GM12878 (cell line): ENCODE measurements around the gene FLII. TPM values are rescaled to one million over a fixed set of nuclear protein-coding genes. Genes with fewer than 3 reads are reported as not detected.

Experiments used
- ATAC-seq: fragments of 200-7000 bp; cut with Tn5 transposase; 3 replicates; pipeline ENCODE4 v1.9.1; 2020; ENCODE audit warnings: mild to moderate bottlenecking, moderate library complexity
- BruUV-seq: library from RNA; stranded (reverse); fragments of 400-500 nt; replicated peaks from 2 replicates; lab custom pipeline; 2021; lab: Mats Ljungman, UMichigan
- CTCF ChIA-PET: fragments of 300-600 bp; sonication (Branson Sonifier 250); formaldehyde crosslinking; extraction: SDS; loops from one replicate; lab custom pipeline; 2021; ENCODE audit warnings: inconsistent platforms; lab: Yijun Ruan, JAX
- POLR2A ChIA-PET: fragments of 350-600 bp; formaldehyde crosslinking; extraction: SDS; loops from one replicate; lab custom pipeline; 2021; ENCODE audit warnings: inconsistent platforms; lab: Charles Lee
- RAD21 ChIA-PET: fragments of 300-600 bp; sonication (Branson Sonifier 250); formaldehyde crosslinking; loops from one replicate; lab custom pipeline; 2023; ENCODE audit warnings: antibody characterized with exemption; ENCODE audit not compliant: unreplicated experiment; lab: Charles Lee
- SMC1A ChIA-PET: fragments of 300-600 bp; sonication (Branson Sonifier 250); formaldehyde crosslinking; loops from one replicate; lab custom pipeline; 2023; ENCODE audit not compliant: unreplicated experiment, uncharacterized antibody; lab: Charles Lee
- DNase-seq: peaks from one replicate; pipeline ENCODE4 v3.0.0-alpha.2; 2011; ENCODE audit warnings: low read depth, low spot score
- FAIRE-seq: peaks from 3 replicates; lab custom pipeline; 2011; peaks lifted over from hg19 to GRCh38; lab: Jason Lieb, UNC
- H2AFZ ChIP-seq: 2 replicates; pipeline ENCODE4 v1.6.0; 2011; ENCODE audit warnings: low read depth, low read length, control low read depth; ENCODE audit not compliant: control insufficient read depth
- H3K27ac ChIP-seq: 2 replicates; pipeline ENCODE4 v1.5.1; 2011; ENCODE audit warnings: control low read depth; ENCODE audit not compliant: control insufficient read depth, insufficient read depth
- H3K27me3 ChIP-seq, 2 experiments: replicated peaks in 1 of 2; 2 replicates each; pipeline versions ENCODE4 v1.6.0 to v1.6.1; 2011; ENCODE audit warnings: low read length in 1 of 2; ENCODE audit not compliant: control insufficient read depth in 2 of 2, insufficient read depth in 2 of 2
- H3K36me3 ChIP-seq, 2 experiments: 2 replicates each; pipeline ENCODE4 v1.5.1; 2011; ENCODE audit warnings: low read length in 1 of 2; ENCODE audit not compliant: control insufficient read depth in 2 of 2, insufficient read depth in 2 of 2
- H3K4me1 ChIP-seq: 2 replicates; pipeline ENCODE4 v1.6.1; 2011; ENCODE audit warnings: mild to moderate bottlenecking, low read length, moderate library complexity, mixed read lengths; ENCODE audit not compliant: control insufficient read depth, insufficient read depth
- H3K4me2 ChIP-seq: 2 replicates; pipeline ENCODE4 v1.6.0; 2011; ENCODE audit warnings: control low read depth; ENCODE audit not compliant: control insufficient read depth, insufficient read depth
- H3K4me3 ChIP-seq: fragments of 200-600 bp; sonication (generic); 2 replicates; pipeline ENCODE4 v1.5.1; 2016
- H3K79me2 ChIP-seq: 2 replicates; pipeline ENCODE4 v1.6.0; 2011; ENCODE audit warnings: low read length; ENCODE audit not compliant: control insufficient read depth, insufficient read depth
- H3K9ac ChIP-seq: 2 replicates; pipeline ENCODE4 v1.8.0; 2011; ENCODE audit warnings: low read length, control low read depth, mixed read lengths; ENCODE audit not compliant: control insufficient read depth, insufficient read depth
- H3K9me3 ChIP-seq: replicated peaks from 3 replicates; pipeline ENCODE4 v1.5.1; 2011; ENCODE audit warnings: mild to moderate bottlenecking, low read length; ENCODE audit not compliant: control insufficient read depth, insufficient read depth
- H4K20me1 ChIP-seq: 2 replicates; pipeline ENCODE4 v1.6.0; 2011; ENCODE audit not compliant: control insufficient read depth, insufficient read depth
- FOXM1 ChIP-seq: IDR thresholded peaks from 2 replicates; pipeline ENCODE4 v1.6.1; 2012; ENCODE audit warnings: low read depth, mild to moderate bottlenecking, inconsistent platforms, low read length, moderate library complexity
- NR2C1 ChIP-seq: fragments of 450-650 bp; IDR thresholded peaks from 2 replicates; pipeline ENCODE4 v1.6.1; 2017; ENCODE audit warnings: antibody characterized with exemption, mild to moderate bottlenecking, moderate library complexity
- POLR2A ChIP-seq: IDR thresholded peaks from 2 replicates; pipeline ENCODE4 v1.6.1; 2011; ENCODE audit warnings: low read depth, mild to moderate bottlenecking, low read length
- RUNX3 ChIP-seq: IDR thresholded peaks from 2 replicates; pipeline ENCODE4 v1.6.1; 2012; ENCODE audit warnings: low read length, inconsistent platforms
- ZNF207 ChIP-seq: fragments of 450-650 bp; IDR thresholded peaks from 2 replicates; pipeline ENCODE4 v1.6.1; 2014; ENCODE audit warnings: antibody characterized with exemption, mild to moderate bottlenecking, borderline replicate concordance
- WGBS: methylation state at CpG from one replicate; pipeline ENCODE4 v1.1.6; 2016; ENCODE audit warnings: low lambda C conversion rate; ENCODE audit not compliant: insufficient replicate concordance, insufficient coverage; ENCODE audit errors: missing lambda C conversion rate; 5-methylcytosine and 5-hydroxymethylcytosine counted together
- in situ Hi-C: fragments of 300-500 bp; cut with MboI; formaldehyde crosslinking; loops from 9 replicates; pipeline ENCODE4 v1.14.3; 2018; ENCODE audit warnings: mixed read lengths
- intact Hi-C: fragments of 100-400 bp; cut with micrococcal nuclease; formaldehyde crosslinking; loops from one replicate; pipeline ENCODE4 v1.14.2; 2022; ENCODE audit not compliant: unreplicated experiment
- polyA plus RNA-seq, 11 experiments: library from polyadenylated mRNA; depleted of rRNA in 4 of 11; unstranded in 6 of 11; stranded (reverse) in 5 of 11; fragments of >200 nt; fragmentation: Nextera tagmentation in 4 of 11; fragmentation: Illumina TruSeq in 1 of 11; extraction: Ambion mirVana in 4 of 11; extraction: Trizol in 1 of 11; gene quantifications; 1 replicate in 1 of 11; 2 replicates in 10 of 11; pipeline versions ENCODE4 v1.2.1 to v1.2.3, GENCODE V29; 2011 to 2016; ENCODE audit warnings: inconsistent platforms in 2 of 11, missing spikeins in 2 of 11, low read depth in 1 of 11
- total RNA-seq, 4 experiments: library from RNA; depleted of rRNA in 3 of 4; stranded (reverse); fragments of >200 nt in 3 of 4; fragmentation: Illumina TruSeq in 1 of 4; extraction: Trizol in 1 of 4; gene quantifications; 2 replicates each; pipeline versions ENCODE4 v1.2.1 to v1.2.3, GENCODE V29; 2013 to 2021
- TF ChIP-seq, protein P1 (sequence below): IDR thresholded peaks from 2 replicates; pipeline ENCODE4 v1.6.1; 2011; ENCODE audit warnings: borderline replicate concordance, low read depth, mild to moderate bottlenecking, moderate library complexity, low read length; ENCODE audit not compliant: insufficient read depth, poor library complexity, severe bottlenecking
- TF ChIP-seq, protein P2 (sequence below): fragments of 450-650 bp; IDR thresholded peaks from 2 replicates; pipeline ENCODE4 v1.6.1; 2017; ENCODE audit warnings: low read depth, mild to moderate bottlenecking, moderate library complexity
- TF ChIP-seq, protein P3 (sequence below): fragments of 450-650 bp; IDR thresholded peaks from 2 replicates; pipeline ENCODE4 v1.6.1; 2017; ENCODE audit warnings: mild to moderate bottlenecking, moderate library complexity

FLII gene
- total and polyA plus RNA-seq, 10 of the 15 experiments (the other 5 are each of a cell fraction or from before 2014, with no cell fraction given): 22.2 to 200 (median 121) TPM

DNA sequence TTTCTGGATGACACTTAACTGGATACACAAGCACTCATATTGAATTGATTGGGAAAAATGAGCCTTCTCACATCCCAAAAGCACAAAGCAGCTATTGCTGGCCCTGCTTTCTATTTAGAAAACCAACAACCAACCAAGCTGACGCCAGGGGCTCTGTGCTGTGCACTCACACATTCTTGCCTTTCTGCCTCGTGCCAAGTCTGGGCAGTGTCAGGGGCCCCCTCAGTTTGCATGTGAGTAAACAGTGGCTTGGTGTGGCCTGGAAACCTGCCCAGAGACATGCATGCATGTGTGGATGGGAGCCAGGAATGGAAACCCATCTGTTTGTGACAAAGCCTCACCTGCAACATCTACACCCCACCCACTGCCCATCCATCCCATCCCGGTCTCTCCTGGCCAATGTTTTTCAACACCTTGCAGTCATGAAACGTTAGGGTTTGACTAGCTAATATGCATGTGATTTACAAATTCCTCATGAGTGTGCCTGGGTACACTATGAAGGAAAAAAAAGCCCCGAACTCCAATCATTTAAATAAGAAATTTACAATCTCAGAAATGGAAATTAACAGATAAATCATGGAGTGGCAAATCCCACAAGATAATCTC lies 22.3 kb upstream of the FLII start (continued):
- TF ChIP-seq, protein P1, sequence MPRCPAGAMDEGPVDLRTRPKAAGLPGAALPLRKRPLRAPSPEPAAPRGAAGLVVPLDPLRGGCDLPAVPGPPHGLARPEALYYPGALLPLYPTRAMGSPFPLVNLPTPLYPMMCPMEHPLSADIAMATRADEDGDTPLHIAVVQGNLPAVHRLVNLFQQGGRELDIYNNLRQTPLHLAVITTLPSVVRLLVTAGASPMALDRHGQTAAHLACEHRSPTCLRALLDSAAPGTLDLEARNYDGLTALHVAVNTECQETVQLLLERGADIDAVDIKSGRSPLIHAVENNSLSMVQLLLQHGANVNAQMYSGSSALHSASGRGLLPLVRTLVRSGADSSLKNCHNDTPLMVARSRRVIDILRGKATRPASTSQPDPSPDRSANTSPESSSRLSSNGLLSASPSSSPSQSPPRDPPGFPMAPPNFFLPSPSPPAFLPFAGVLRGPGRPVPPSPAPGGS: no peak

DNA sequence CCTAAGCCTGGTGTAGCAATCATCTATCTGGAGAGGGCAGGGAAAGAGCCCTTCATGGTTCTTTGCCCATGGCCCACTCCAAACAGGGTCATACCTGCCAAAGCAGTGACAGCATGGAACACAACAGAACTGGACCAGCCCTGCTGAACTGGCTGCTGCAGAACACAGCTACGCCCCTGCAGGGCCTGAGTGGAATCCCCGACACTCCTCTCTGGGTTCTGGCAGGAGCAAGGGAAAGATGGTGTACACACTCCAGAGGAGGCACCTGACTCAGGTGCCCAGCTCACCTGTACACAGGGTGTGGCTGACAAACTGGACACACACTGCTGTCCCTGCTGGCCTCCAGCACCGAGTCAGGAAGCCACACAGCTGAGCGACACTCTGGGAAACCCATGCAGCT lies 21.7 kb upstream of the FLII start:
- TF ChIP-seq RUNX3 (no peak), FOXM1 (no peak), ZNF207 (no peak), NR2C1 (no peak), POLR2A (no peak)
- TF ChIP-seq, protein P2, sequence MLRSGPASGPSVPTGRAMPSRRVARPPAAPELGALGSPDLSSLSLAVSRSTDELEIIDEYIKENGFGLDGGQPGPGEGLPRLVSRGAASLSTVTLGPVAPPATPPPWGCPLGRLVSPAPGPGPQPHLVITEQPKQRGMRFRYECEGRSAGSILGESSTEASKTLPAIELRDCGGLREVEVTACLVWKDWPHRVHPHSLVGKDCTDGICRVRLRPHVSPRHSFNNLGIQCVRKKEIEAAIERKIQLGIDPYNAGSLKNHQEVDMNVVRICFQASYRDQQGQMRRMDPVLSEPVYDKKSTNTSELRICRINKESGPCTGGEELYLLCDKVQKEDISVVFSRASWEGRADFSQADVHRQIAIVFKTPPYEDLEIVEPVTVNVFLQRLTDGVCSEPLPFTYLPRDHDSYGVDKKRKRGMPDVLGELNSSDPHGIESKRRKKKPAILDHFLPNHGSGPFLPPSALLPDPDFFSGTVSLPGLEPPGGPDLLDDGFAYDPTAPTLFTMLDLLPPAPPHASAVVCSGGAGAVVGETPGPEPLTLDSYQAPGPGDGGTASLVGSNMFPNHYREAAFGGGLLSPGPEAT: no peak
- TF ChIP-seq, protein P3, sequence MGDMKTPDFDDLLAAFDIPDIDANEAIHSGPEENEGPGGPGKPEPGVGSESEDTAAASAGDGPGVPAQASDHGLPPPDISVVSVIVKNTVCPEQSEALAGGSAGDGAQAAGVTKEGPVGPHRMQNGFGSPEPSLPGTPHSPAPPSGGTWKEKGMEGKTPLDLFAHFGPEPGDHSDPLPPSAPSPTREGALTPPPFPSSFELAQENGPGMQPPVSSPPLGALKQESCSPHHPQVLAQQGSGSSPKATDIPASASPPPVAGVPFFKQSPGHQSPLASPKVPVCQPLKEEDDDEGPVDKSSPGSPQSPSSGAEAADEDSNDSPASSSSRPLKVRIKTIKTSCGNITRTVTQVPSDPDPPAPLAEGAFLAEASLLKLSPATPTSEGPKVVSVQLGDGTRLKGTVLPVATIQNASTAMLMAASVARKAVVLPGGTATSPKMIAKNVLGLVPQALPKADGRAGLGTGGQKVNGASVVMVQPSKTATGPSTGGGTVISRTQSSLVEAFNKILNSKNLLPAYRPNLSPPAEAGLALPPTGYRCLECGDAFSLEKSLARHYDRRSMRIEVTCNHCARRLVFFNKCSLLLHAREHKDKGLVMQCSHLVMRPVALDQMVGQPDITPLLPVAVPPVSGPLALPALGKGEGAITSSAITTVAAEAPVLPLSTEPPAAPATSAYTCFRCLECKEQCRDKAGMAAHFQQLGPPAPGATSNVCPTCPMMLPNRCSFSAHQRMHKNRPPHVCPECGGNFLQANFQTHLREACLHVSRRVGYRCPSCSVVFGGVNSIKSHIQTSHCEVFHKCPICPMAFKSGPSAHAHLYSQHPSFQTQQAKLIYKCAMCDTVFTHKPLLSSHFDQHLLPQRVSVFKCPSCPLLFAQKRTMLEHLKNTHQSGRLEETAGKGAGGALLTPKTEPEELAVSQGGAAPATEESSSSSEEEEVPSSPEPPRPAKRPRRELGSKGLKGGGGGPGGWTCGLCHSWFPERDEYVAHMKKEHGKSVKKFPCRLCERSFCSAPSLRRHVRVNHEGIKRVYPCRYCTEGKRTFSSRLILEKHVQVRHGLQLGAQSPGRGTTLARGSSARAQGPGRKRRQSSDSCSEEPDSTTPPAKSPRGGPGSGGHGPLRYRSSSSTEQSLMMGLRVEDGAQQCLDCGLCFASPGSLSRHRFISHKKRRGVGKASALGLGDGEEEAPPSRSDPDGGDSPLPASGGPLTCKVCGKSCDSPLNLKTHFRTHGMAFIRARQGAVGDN: no peak
- FAIRE-seq: no peak
- SMC1A ChIA-PET: no interaction called here
- WGBS: 98% methylated on average over 4 of the region's 4 CpGs
- CTCF ChIA-PET: interaction anchor here (0.6 to 1.3 kb wide), 2 partner anchors 63 to 853 kb away, joined by 3 read pairs; no protein-coding TSS in a partner anchor
- BruUV-seq: no TSS peak
- Histone ChIP-seq H2AFZ (no peak overlapping the region), H3K79me2 (no peaks in the 10 kb centered on the region), H4K20me1 (no peaks in the 10 kb centered on the region; the same call in 1 of the 2 replicates), H3K9me3 (no peaks in the 10 kb centered on the region), H3K4me1 (no peaks in the 10 kb centered on the region), H3K36me3 (peaks cover 42 to 43% of the 10 kb centered on the region in 2 experiments), H3K4me3 (no peak overlapping the region), H3K4me2 (no peak overlapping the region), H3K27me3 (no peaks in the 10 kb centered on the region), H3K27ac (no peak overlapping the region), H3K9ac (no peak overlapping the region)
- RAD21 ChIA-PET: no interaction called here
- no peak for DNase-seq
- intact Hi-C loops: no loop called here
- in situ Hi-C loops: no loop called here
- POLR2A ChIA-PET: no interaction called here
- ATAC-seq: no peak
